Measurements from ENCODE around the gene FOXQ1.
A peak's percentile ranks its signal among the peaks of the same experiment; 100 is the strongest.

Gene FOXQ1

DNA sequence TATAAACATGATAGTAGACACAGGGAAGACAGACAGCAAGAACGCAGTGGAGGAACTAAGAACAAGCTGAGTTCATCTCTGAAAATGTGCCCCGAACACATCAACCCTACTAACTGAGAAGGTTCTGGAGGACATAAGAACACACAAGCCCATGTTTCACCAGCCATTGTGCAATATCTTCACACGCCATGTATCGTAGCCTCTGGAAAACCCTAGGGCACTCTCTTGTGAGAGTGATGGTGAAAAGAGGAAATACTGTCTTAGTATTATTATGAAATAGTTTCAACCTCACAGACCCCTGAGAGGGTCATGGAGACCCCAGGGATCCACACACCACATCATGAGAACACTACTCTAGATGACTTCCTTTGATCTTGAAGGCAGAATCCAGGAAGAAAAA lies 51.4 kb downstream of the FOXQ1 start:
- no peaks in the 10 kb centered on the region for H3K27me3 ChIP-seq (replicated peaks)
- in situ Hi-C loops (cut with HindIII; ENCODE audit: low pct_ligation_motif_present, low sequenced_read_pairs): no loop called here

DNA sequence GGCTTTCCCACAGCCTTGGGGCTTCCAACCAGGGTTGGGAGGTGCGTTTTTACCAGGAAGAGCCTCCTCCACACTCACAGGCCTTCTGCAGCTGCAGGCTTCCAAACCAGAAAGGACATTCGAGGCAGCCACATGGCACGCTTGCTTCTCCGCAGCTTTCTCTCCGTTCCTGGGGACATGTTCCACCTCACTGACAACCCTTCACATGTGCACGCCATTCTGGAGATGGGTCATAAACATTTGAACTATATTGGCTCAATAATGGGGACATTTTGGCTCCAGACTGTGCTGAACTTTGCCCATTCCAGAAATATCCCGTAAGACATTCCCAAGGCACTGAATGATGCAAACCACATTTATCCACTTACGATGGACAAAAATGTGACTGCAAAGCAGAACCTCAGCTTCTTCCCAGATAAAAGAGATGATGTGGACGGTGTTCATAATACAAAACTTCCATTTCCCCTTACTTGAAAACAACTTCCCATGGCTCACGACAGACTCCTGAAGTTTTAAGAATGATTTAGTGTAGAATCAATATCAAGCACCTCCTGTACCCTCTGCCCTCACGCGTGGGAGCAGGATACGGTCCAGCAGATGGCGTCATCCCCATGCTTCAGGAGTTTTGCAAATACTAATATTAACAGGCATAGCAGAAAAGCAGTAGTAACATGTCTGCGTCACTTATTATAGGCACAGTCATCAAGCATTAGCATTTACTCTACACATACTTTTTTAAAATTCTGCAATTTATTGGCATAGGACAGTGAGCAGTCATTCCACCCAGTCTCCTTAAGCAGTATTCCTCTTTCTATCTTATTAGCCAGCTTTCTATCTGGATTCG lies 52.1 kb downstream of the FOXQ1 start:
- Histone ChIP-seq H3K4me3 (ENCODE audit: low read depth, low read length) (no peak overlapping the region), H3K27ac (no peak overlapping the region), H3K27me3 (replicated peaks) (no peaks in the 10 kb centered on the region), H3K36me3 (replicated peaks) (no peaks in the 10 kb centered on the region)
- DNase-seq: no peak
- TF ChIP-seq CTCF (IDR thresholded peaks at IDR 0.05; ENCODE audit: low read depth, low read length, missing control alignments): peak; percentile 36
- in situ Hi-C loops (cut with HindIII; ENCODE audit: low pct_ligation_motif_present, low sequenced_read_pairs): no loop called here

More for the DNA sequence above, 51.4 kb downstream of the FOXQ1 start:
- no peak overlapping the region for H3K27ac ChIP-seq
- H3K36me3 ChIP-seq (replicated peaks): no peaks in the 10 kb centered on the region
- no peak for DNase-seq
- no peak for TF ChIP-seq CTCF (IDR thresholded peaks at IDR 0.05; ENCODE audit: low read depth, low read length, missing control alignments)
- no peak overlapping the region for H3K4me3 ChIP-seq (ENCODE audit: low read depth, low read length)
